Measurements from ENCODE around the gene PRAC1.

DNA sequence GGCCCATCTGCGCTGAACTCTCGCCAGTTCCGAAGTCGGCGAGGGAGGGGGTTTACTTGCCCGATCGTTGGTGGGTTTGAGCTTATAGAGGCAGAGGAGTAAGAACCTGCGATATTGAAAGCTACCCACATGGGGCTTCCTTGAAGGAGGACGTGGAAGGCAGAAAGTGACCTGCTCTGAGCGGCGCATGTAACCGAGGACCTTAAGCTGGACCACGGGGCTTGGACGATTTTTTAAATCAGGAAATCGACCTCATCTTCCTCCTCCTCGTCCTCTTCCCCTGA, 2.6 kb upstream of the PRAC1 start:
- TF ChIP-seq FOS (IDR thresholded peaks at IDR 0.05; ENCODE audit: borderline replicate concordance, extremely low read depth, insufficient read length), result no peak
- no peak for TF ChIP-seq NRF1 (conservative IDR thresholded peaks at IDR 0.05; ENCODE audit: low read depth, low read length)
- TF ChIP-seq SREBF2 (IDR thresholded peaks at IDR 0.05; ENCODE audit: low read length), result no peak
- TF ChIP-seq SMC3 (IDR thresholded peaks at IDR 0.05; ENCODE audit: borderline replicate concordance, low read length), result no peak
- TF ChIP-seq CTCF (IDR thresholded peaks at IDR 0.05 in 2 of 3, conservative IDR thresholded peaks at IDR 0.05 in 1 of 3; ENCODE audit: control insufficient read depth in 2 of 3, extremely low read depth in 1 of 3, insufficient read depth in 1 of 3, low read depth in 3 of 3, low read length in 3 of 3), result no peak
- TF ChIP-seq BCLAF1 (IDR thresholded peaks at IDR 0.05), result no peak
- no peak for TF ChIP-seq RAD21 (IDR thresholded peaks at IDR 0.05; ENCODE audit: insufficient read depth, low read depth, low read length)
- TF ChIP-seq, protein P1, sequence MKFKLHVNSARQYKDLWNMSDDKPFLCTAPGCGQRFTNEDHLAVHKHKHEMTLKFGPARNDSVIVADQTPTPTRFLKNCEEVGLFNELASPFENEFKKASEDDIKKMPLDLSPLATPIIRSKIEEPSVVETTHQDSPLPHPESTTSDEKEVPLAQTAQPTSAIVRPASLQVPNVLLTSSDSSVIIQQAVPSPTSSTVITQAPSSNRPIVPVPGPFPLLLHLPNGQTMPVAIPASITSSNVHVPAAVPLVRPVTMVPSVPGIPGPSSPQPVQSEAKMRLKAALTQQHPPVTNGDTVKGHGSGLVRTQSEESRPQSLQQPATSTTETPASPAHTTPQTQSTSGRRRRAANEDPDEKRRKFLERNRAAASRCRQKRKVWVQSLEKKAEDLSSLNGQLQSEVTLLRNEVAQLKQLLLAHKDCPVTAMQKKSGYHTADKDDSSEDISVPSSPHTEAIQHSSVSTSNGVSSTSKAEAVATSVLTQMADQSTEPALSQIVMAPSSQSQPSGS (IDR thresholded peaks at IDR 0.05; ENCODE audit: low read length), result no peak
- TF ChIP-seq SPI1 (IDR thresholded peaks at IDR 0.05; ENCODE audit: borderline replicate concordance, insufficient read depth, low read depth, low read length), result no peak

Measured in GM12878 (cell line).